Stimulated activated naive CD8-positive, alpha-beta T cell treated with anti-CD3 and anti-CD28 coated beads, Interleukin-15, amount 100 ng/mL, for 72 hours (primary cell): ENCODE measurements around the gene RNF225.
A peak's percentile ranks its signal among the peaks of the same experiment; 100 is the strongest.
"Not testable (repeated sequence)": the region's sequence is repeated elsewhere in the genome, so short reads cannot be mapped to it uniquely, and the experiment has no call there.

Experiments used
- ATAC-seq: fragments of 150-1000 bp; cut with Tn5 transposase; 2 replicates; pipeline ENCODE4 v1.10.0; 2021; ENCODE audit warnings: mild to moderate bottlenecking, moderate library complexity
- DNase-seq, 2 donors: peaks; one replicate each; pipeline ENCODE4 v3.0.0; 2021 to 2022
- H3K27ac Mint-ChIP-seq, 2 donors: one replicate each; pipeline ENCODE4 v1.8.0; 2022; ENCODE audit warnings: mild to moderate bottlenecking in 2 of 2, mixed read lengths in 2 of 2, moderate library complexity in 2 of 2
- H3K27me3 Mint-ChIP-seq: one replicate; pipeline ENCODE4 v1.8.0; 2022; ENCODE audit warnings: mixed read lengths
- H3K4me1 Mint-ChIP-seq: one replicate; pipeline ENCODE4 v1.8.0; 2022; ENCODE audit warnings: mild to moderate bottlenecking, mixed read lengths
- H3K4me3 Mint-ChIP-seq, 2 donors: one replicate each; pipeline ENCODE4 v1.8.0; 2022; ENCODE audit warnings: mild to moderate bottlenecking in 2 of 2, mixed read lengths in 2 of 2, moderate library complexity in 1 of 2
- H3K9me3 Mint-ChIP-seq, 2 donors: one replicate each; pipeline ENCODE4 v1.8.0; 2022; ENCODE audit warnings: mixed read lengths in 2 of 2

Gene RNF225

DNA sequence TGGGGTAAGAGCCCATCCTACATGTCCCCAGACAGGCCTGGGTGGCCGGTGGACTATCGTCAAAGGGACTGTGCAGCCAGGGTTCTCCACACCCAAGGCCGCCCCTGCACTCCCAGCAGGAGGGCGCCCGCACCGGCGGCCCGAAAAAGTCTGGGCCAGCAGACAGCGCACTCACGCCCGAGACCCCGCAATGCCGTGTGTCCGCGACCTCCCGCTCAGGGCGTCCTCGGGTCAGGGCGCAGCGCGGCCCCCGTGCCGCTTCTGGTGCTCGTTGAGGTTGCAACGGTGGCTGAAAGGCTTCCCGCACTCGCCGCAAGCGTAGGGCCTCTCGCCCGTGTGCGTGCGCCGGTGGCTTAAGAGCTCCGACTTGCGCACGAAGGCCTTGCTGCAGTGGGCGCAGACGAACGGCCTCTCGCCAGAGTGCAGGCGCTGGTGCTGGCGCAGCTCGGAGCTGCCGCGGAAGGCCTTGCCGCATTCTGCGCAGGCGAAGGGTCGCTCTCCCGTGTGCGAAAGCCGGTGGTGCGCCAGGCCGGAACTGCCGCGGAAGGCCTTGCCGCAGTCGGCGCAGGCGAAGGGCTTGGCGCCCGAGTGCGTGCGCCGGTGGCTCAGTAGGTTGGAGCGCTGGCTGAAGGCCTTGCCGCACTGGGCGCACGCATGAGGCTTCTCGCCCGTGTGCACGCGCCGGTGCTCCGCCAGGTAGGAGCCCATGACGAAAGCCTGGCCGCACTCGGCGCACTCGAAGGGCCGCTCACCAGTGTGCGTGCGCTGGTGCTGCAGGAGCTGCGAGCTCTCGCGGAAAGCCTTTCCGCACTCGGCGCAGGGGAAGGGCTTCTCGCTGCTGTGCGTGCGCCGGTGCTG, 39.3 kb upstream of the RNF225 start:
- peak overlapping the region; percentile 19 to 73 for H3K4me3 Mint-ChIP-seq
- peak; percentile 71 for ATAC-seq
- DNase-seq: peak; percentile 46 to 57
- no peaks in the 10 kb centered on the region for H3K27me3 Mint-ChIP-seq
- H3K9me3 Mint-ChIP-seq: no peaks in the 10 kb centered on the region
- H3K4me1 Mint-ChIP-seq: peaks cover 46% of the 10 kb centered on the region
- H3K27ac Mint-ChIP-seq: peak overlapping the region in 1 of 2 donors; percentile 42

DNA sequence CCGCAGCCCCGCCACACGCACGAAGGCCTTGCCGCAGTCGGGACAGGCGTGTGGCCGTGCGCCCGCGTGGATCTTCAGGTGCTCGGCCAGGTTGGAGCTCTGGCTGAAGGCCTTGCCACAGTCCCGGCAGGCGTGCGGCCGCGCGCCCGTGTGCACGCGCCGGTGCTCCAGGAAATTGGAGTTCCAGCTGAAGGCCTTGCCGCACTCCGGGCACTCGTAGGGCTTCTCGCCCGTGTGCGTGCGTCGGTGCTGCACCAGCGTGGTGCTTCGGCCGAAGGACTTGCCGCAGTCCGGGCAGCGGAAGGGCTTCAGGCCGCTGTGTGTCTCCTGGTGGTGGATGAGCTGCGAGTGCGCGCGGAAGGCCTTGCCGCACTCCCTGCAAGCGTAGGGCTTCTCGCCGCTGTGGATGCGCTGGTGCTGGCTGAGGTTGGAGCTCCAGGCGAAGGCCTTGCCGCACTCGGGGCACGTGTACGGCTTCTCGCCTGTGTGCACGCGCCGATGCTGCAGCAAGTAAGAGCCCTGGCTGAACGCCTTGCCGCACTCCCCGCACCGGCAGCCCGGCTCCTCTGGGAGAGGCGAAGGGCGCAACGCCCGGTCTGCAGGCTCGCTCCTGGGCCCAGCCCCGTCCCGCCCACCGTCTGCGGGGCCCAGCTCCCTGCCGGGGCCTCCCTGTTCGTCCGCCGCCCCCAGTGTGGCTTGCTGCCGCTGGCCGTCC, 38.5 kb upstream of the RNF225 start:
- Mint-ChIP-seq H3K27ac (peak overlapping the region in 1 of 2 donors; percentile 42), H3K27me3 (no peaks in the 10 kb centered on the region), H3K4me3 (peak overlapping the region; percentile 19 to 73), H3K9me3 (no peaks in the 10 kb centered on the region), H3K4me1 (peaks cover 51% of the 10 kb centered on the region)
- ATAC-seq (no peak), DNase-seq (no peak)

DNA sequence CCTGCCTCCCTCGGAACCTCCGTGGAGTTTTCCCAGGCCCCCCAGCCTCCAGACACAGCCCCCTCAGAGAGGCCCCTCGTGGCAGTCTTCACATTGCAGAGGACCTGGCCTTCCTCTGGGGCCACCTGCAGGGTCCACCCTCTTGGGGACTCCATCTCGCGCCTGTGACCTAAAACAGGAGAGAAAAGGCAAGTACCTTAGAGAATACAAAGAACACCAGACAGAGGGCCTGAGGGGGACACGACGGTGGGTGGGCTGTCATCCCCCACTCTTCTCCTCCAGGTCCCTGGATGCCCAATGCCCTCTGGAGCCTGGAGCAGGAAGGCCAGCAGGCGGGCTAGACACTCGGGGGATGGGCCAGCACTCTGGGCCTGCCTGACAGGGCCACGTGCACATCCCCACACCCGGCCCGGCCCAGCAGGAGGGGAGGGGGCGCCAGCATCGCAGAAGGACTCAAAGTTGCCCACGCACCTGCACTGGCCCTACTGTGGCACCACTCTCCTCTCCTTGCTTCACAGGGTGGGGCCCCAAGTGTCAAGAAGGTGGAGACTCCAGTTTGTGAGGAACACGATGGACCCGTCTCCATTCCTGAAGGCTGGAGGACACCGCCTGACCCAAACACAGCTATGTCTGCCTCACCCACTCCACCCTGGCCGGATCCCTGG, 37.8 kb upstream of the RNF225 start:
- H3K27ac Mint-ChIP-seq: peak overlapping the region in 1 of 2 donors; percentile 67
- peak overlapping the region; percentile 12 to 59 for H3K4me3 Mint-ChIP-seq
- no peaks in the 10 kb centered on the region for H3K27me3 Mint-ChIP-seq
- ATAC-seq (no peak), DNase-seq (no peak)
- peaks cover 49% of the 10 kb centered on the region for H3K4me1 Mint-ChIP-seq
- H3K9me3 Mint-ChIP-seq: no peaks in the 10 kb centered on the region

DNA sequence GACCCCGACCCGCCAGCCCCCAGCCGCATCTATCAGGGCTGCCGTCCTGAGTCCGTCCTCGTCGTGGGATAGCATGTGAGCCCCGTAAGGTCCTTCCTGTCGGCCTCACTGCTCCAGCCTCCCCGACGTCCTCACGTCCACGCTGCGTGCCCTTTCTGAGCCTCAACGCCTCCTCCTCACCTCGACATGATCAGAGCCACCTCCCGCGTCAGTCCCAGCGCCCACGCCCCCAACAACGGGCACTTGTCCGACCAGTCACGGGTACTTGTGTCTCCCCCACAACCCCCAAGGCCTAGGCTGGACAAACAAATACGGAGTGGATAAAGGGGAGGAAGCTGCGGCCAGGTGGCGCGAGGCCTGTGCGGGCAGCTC, 33.6 kb upstream of the RNF225 start:
- no peaks in the 10 kb centered on the region for H3K27me3 Mint-ChIP-seq
- DNase-seq (peak; percentile 58 to 74), ATAC-seq (peak; percentile 47)
- H3K4me3 Mint-ChIP-seq: peak overlapping the region; percentile 95 to 98
- no peaks in the 10 kb centered on the region for H3K9me3 Mint-ChIP-seq
- H3K4me1 Mint-ChIP-seq: peaks cover 33% of the 10 kb centered on the region
- H3K27ac Mint-ChIP-seq: peak overlapping the region; percentile 96 to 98

DNA sequence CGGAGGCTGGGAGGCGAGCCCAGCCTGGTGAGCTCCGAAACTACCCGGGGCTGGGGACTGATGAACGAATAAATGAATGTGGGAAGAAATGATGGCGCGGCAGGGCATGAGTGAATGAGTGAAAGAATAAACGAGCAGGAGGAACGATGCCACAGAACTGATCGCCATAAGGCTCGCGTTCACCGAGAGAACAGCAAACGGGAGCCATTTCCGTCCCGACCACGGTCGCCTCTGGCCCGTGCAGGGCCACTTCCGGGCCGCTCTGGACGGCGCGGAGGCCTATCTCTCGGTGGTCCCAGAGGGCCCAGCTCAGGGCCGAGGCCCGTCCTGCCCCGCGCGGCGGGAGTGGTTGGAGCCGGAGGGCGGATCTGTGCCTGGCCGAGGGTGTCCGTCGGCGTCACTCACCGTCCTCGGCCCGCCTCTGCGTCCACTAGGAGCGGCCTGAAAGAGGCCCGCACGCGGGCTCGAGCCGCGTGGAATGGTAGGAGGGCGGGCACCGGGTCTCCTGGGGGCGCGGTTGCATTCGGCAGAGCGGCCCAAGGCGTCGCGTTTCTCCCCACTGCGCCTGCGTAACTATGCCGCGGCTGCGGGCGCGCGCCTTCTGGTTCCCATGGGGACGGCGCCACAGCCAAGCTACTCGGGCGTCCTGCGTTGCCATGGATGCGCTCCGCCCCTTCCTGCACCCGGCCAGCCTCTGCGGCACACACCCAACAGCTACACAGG, 33.0 kb upstream of the RNF225 start, which contains the start of gene ZNF497:
Gene ZNF497 (minus strand): TSS at position 480 of the 723 bp plus-strand sequence. CDS start 5,116 bp downstream, outside the sequence.
- Mint-ChIP-seq H3K4me3 (peak within 1 kb of the TSS; percentile 95 to 98), H3K27me3 (no peaks in the 10 kb centered on the region), H3K27ac (peak within 1 kb of the TSS; percentile 96 to 98), H3K4me1 (peaks cover 27% of the 10 kb centered on the region), H3K9me3 (no peaks in the 10 kb centered on the region)
- peak; percentile 98 for DNase-seq
- ATAC-seq: peak; percentile 95

DNA sequence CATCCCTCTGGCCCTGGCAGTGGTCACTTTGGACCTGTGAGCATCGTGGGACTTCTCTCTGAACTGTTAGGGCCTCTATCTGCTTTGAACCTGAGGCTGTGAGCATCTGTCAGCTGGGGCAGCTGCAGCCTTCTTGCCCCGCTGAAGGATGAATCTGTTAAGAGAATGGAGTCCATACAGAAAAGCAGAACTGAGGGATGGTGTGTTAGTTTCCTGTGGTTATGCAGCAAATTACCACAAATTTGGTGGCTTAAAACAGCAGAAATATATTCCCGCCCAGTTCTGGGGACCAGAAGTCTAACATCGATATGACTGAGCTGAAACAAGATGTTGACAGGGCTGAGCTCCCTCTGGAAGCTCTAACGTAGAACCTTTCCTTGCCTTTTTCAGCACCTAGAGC, 31.3 kb upstream of the RNF225 start:
- Mint-ChIP-seq H3K4me3 (peak overlapping the region in 1 of 2 donors; percentile 18), H3K27ac (no peak overlapping the region), H3K27me3 (no peaks in the 10 kb centered on the region), H3K4me1 (peaks cover 20% of the 10 kb centered on the region), H3K9me3 (no peaks in the 10 kb centered on the region)
- ATAC-seq: no peak
- no peak for DNase-seq

DNA sequence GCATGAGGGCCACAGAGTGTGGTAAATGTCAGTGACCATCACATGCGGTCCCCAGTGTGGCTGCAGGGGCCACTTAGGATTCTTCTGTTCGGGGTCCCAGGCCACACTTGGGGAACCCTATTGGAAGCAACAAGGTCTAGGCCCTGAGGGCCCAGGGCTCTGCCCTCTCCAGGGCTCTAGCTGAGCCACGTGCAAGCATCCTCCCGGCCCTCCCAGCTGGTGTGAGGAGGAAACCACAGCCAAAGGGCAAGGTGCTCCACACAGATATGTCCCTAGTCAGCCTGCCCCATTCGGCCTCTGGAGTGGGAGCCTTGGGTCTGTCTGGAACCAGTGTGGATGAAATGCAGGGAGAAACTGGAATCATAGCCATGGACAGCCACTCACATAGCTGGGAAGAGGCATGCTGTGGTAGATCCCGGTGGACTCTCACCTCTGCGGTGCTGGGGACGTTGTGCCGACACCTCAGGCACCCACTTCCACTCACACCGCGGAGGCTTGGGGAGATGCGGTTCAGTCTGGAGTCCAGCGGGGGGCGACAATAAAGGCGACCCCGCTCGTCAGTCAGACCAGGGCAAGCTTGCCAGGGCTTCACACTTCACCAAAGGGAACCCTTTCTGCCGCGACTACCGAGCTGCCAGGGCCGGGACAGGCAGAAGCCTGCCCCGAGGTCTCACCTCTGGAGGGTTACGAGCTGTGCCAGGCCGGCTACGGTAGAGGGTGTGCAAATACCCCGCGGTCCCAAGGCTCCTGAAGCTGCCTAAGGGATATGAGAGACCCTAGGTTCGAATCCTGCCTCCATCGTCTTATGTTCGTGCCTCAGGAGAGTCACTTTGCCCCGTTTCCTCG, 28.6 kb upstream of the RNF225 start:
- H3K9me3 Mint-ChIP-seq: no peaks in the 10 kb centered on the region
- ATAC-seq (no peak), DNase-seq (no peak)
- peaks cover 10% of the 10 kb centered on the region for H3K4me1 Mint-ChIP-seq
- H3K4me3 Mint-ChIP-seq: no peak overlapping the region
- no peak overlapping the region for H3K27ac Mint-ChIP-seq
- H3K27me3 Mint-ChIP-seq: no peaks in the 10 kb centered on the region

DNA sequence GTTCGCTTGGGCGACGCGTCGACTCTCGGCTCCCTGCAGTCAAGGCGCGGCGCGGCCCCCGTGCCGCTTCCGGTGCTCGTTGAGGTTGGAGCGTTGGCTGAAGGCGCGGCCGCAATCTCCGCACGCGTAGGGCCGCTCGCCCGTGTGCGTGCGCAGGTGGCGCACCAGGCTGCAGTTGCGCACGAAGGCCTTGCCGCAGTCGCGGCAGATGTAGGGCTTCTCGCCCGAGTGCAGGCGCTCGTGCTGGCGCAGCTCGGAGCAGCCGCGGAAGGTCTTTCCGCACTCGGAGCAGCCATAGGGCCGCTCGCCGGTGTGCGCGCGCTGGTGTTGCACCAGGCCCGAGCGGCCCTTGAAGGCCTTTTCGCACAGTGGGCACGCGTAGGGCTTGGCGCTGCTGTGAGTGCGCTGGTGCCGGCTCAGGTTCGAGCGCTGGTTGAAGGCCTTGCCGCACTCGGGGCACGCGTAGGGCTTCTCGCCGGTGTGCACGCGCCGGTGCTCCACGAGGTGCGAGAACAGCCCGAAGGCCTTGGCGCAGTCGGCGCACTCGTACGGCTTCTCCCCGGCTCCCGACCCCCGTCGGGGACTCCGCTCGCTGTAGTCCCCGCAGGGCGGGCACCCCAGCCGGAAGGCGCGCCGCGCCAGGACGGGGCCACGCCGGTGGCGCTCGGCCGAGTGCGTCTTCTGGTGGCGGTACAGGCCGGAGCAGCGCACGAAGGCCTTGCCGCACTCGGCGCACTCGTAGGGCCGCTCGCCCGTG, 27.6 kb upstream of the RNF225 start:
- Mint-ChIP-seq H3K4me3 (no peak overlapping the region), H3K9me3 (no peaks in the 10 kb centered on the region), H3K4me1 (peaks cover 3% of the 10 kb centered on the region), H3K27me3 (no peaks in the 10 kb centered on the region), H3K27ac (no peak overlapping the region)
- peak; percentile 11 for ATAC-seq
- no peak for DNase-seq

DNA sequence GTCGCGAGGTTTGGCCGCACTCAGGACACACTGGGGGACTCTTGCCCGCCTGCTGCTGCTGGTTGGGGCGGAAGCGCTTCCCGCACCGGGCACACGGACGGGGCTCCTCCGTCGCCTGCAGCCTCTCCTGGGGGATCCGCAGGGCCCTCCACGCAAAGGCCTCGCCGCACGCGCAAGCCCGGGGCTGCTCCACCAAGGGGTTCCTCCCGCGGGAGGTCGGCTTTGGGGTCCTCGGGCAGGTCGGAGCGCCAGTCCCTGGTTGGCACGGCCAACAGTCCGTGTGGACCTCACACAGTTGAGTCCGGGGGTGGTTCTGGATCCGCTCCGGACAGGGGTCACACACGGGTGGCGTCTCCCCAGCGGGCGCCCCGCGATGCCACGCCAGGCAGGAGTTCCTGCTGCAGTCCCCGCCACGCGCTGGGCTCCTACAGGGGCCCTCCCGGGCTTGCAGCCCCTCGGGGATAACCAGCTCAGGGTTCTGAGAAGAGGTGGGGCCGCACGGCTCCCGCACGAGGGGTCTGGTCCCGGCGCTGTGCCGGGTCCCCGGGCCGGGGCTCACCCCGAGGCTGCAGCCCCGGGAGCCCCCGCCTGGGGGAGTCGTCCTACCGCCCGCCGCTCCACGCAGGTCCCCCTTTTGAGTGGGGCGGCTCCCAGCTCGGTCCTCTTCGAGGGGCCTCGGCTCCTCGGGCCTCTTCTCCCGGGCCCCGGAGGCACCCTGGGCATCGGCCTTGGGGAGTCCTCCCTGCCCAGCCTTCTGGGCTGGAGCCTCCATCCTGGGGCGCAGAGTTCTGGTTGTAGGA, 26.7 kb upstream of the RNF225 start:
- Mint-ChIP-seq H3K9me3 (no peaks in the 10 kb centered on the region), H3K4me3 (no peak overlapping the region), H3K27me3 (no peaks in the 10 kb centered on the region), H3K4me1 (no peaks in the 10 kb centered on the region), H3K27ac (no peak overlapping the region)
- ATAC-seq (peak; percentile 63), DNase-seq (no peak)

DNA sequence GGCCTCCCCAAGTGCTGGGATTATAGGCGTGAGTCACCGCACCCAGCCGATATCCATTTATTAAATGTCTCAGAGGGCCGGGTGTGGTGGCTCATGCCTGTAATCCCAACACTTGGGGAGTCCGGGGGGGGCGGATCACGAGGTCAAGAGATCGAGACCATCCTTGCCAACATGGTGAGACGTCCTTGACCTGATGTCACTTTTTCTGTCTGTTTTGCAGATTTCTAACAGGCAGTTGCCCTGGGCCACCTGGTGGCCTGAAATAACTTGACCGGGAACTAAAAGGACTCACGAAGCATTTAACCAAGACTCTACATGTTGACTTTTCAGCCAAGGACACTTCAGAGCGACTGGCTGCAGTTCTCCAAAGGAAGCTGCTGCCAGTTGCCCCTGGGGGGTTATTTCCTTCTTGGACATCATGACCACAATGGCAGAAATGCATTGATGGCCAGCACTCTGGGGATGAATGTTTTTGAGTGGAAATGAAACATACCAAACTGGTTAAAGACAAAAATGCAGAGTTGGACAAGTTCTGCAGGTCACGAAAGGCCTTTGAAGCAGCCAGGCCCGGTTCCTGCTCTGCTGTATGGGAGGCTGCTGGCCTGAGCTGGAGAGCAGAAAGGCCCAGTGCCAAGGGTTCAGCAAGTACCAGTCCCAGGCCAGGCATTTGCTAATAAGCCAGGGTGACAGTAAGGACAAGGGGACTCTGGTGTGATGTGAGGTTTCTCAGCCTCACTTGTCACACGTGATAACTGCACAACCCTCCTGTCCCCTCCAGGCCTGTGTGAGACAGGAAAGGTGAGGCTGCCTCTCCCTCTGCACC, 22.9 kb upstream of the RNF225 start:
- Mint-ChIP-seq H3K4me3 (no peak overlapping the region), H3K27ac (no peak overlapping the region), H3K4me1 (peaks cover 5% of the 10 kb centered on the region), H3K27me3 (no peaks in the 10 kb centered on the region), H3K9me3 (no peaks in the 10 kb centered on the region)
- ATAC-seq: no peak
- no peak for DNase-seq

DNA sequence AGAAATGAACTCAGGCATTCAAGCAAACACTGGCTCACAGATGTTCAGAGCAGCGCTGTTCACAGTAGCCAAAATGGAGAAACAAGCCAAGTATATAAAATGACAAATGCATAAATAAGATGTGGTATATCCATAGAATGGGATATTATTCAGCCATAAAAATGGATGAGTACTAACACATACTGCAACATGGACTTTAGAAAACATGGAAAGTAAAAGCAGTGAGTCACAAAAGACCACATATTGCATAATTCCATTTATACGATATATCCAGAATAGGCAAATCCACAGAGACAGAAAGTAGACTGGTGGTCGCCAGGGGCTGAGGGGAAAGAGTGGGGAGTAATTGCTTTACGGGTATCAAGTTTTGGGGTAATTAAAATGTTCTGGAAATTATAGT, 21.3 kb upstream of the RNF225 start:
- Mint-ChIP-seq H3K4me1 (peaks cover 19% of the 10 kb centered on the region), H3K4me3 (no peak overlapping the region), H3K9me3 (no peaks in the 10 kb centered on the region), H3K27me3 (no peaks in the 10 kb centered on the region), H3K27ac (no peak overlapping the region)
- DNase-seq (no peak), ATAC-seq (no peak)

DNA sequence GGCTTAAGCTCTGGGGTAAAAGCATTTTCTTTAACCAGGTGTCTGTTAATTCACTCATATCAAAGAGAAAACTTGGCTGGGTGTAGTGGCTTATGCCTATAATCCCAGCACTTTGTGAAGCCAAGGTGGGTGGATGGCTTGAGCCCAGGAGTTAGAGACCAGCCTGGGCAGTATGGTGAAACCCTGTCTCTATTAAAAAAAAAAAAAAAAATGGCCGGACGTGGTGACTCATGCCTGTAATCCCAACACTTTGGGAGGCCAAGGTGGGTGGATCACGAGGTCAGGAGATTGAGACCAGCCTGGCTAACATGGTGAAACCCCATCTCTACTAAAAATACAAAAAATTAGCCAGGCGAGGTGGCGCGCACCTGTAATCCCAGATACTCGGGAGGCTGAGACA, 18.7 kb upstream of the RNF225 start:
- peaks cover 31% of the 10 kb centered on the region for H3K4me1 Mint-ChIP-seq
- not testable (repeated sequence) for H3K9me3 Mint-ChIP-seq, DNase-seq, H3K27me3 Mint-ChIP-seq, H3K27ac Mint-ChIP-seq, H3K4me3 Mint-ChIP-seq, ATAC-seq

DNA sequence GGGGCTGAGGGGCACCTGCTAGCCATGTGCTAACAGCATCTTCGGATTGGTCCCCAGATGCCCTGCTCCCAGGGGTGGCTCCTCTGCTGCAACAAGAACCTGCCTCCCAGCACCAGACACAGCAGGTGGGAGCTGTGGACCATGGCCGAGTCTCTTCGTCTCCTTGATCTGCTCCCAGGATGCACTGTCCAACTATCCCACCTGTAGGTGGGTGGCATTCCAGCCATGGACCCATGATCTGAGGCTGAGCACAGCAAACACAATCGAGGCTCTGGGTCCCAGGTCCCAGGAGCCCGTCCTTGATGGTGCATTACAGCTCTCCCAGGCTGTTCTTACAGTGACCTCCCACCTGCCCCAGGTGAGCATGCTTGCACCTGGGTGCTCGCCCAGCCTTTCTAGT, 16.2 kb upstream of the RNF225 start:
- H3K9me3 Mint-ChIP-seq: no peaks in the 10 kb centered on the region
- peak overlapping the region; percentile 89 to 91 for H3K4me3 Mint-ChIP-seq
- DNase-seq: no peak
- H3K27me3 Mint-ChIP-seq: no peaks in the 10 kb centered on the region
- no peak for ATAC-seq
- H3K4me1 Mint-ChIP-seq: peaks cover 36% of the 10 kb centered on the region
- H3K27ac Mint-ChIP-seq: peak overlapping the region; percentile 55 to 89
